GM12865 (cell line): ENCODE results near the gene HES7.
A peak's percentile ranks its signal among the peaks of the same experiment; 100 is the strongest.

Experiments
- DNase-seq: peaks from one replicate; pipeline ENCODE4 v3.0.0; 2010; ENCODE audit warnings: low read depth
- H3K4me3 ChIP-seq: 2 replicates; pipeline ENCODE4 v1.5.1; 2011; ENCODE audit warnings: mild to moderate bottlenecking, low read depth, low read length, control low read depth
- CTCF ChIP-seq: IDR thresholded peaks from 2 replicates; pipeline ENCODE4 v1.5.1; 2011; ENCODE audit warnings: low read length, control low read depth, low read depth, inconsistent platforms; ENCODE audit not compliant: insufficient read depth; ENCODE audit errors: missing control alignments

The HES7 gene

GRCh38 chr17:8151120-8151640, 27.3 kb upstream of the HES7 start:
- peak overlapping the region; percentile 60 for H3K4me3 ChIP-seq
- TF ChIP-seq CTCF, result no peak
- peak; percentile 93 for DNase-seq

- DNase-seq, result no peak
- TF ChIP-seq CTCF, result no peak
- peak overlapping the region; percentile 60 for H3K4me3 ChIP-seq
Measured at GRCh38 chr17:8150194-8151119, 26.6 kb upstream of the HES7 start.

- TF ChIP-seq CTCF, result no peak
- no peak for DNase-seq
- H3K4me3 ChIP-seq, result no peak overlapping the region
Measured at GRCh38 chr17:8149419-8150193, 25.7 kb upstream of the HES7 start.

GRCh38 chr17:8148560-8148959, 24.7 kb upstream of the HES7 start:
- no peak for TF ChIP-seq CTCF
- no peak for DNase-seq
- no peak overlapping the region for H3K4me3 ChIP-seq

GRCh38 chr17:8147805-8148404, 24.0 kb upstream of the HES7 start:
- TF ChIP-seq CTCF, result no peak
- no peak for DNase-seq
- no peak overlapping the region for H3K4me3 ChIP-seq

GRCh38 chr17:8147141-8147804, 23.4 kb upstream of the HES7 start:
- TF ChIP-seq CTCF, result no peak
- no peak for DNase-seq
- no peak overlapping the region for H3K4me3 ChIP-seq
